ENCODE measurements around the gene LAPTM4A. TPM values are rescaled to one million over a fixed set of nuclear protein-coding genes. Genes with fewer than 3 reads are reported as not detected.

LAPTM4A gene
- total RNA-seq, 1 experiment from 2014 or later = 125 TPM

- DNase-seq = no peak
- intact Hi-C loops (cut with micrococcal nuclease; ENCODE audit: unreplicated experiment) = loop anchor here (10.0 kb wide), 1 partner anchor 257 kb away; no protein-coding TSS in a partner anchor
- ChIA-PET POLR2A (ENCODE audit: unreplicated experiment) (no interaction called here), CTCF (interaction anchor here (0.8 kb wide), 1 partner anchor 23 kb away, joined by 3 read pairs; no protein-coding TSS in a partner anchor)
- Histone ChIP-seq H3F3A (ENCODE audit: insufficient read depth, low read depth) (peaks cover 35% of the 10 kb centered on the region), H4K20me1 (ENCODE audit: insufficient read depth) (peaks cover 12% of the 10 kb centered on the region; the same call in 1 of the 2 replicates), H3K9me2 (ENCODE audit: insufficient read depth) (no peaks in the 10 kb centered on the region), H3K27me3 (ENCODE audit: insufficient read depth, low read depth) (no peaks in the 10 kb centered on the region), H3K4me3 (no peak overlapping the region), H3K27ac (no peak overlapping the region), H3K9me3 (ENCODE audit: insufficient read depth, low read depth) (no peaks in the 10 kb centered on the region), H3K4me2 (no peak overlapping the region), H2AFZ (no peak overlapping the region), H3K36me3 (ENCODE audit: low read depth) (peaks cover 62% of the 10 kb centered on the region), H3K79me2 (ENCODE audit: low read depth) (peaks cover 50% of the 10 kb centered on the region), H3K4me1 (replicated peaks; ENCODE audit: insufficient read depth) (peaks cover 23% of the 10 kb centered on the region)
- no TSS peak for BruUV-seq (replicated peaks)
- TF ChIP-seq EZH2 (IDR thresholded peaks at IDR 0.05; ENCODE audit: low read depth) = no peak
Observed at GRCh38 chr2:20037660-20038059, 13.8 kb downstream of the LAPTM4A start.

GRCh38 chr2:20035955-20036666 is 15.3 kb downstream of the LAPTM4A start:
- peaks cover 12% of the 10 kb centered on the region; the same call in 1 of the 2 replicates for H4K20me1 ChIP-seq (ENCODE audit: insufficient read depth)
- H3K4me3 ChIP-seq = no peak overlapping the region
- peaks cover 75% of the 10 kb centered on the region for H3K36me3 ChIP-seq (ENCODE audit: low read depth)
- H3K9me3 ChIP-seq (ENCODE audit: insufficient read depth, low read depth) = no peaks in the 10 kb centered on the region
- CTCF ChIA-PET = no interaction called here
- no peaks in the 10 kb centered on the region for H3K27me3 ChIP-seq (ENCODE audit: insufficient read depth, low read depth)
- POLR2A ChIA-PET (ENCODE audit: unreplicated experiment) = interaction anchor here (0.6 kb wide), 1 partner anchor 9 kb away, joined by 3 read pairs; no protein-coding TSS in a partner anchor
- H3F3A ChIP-seq (ENCODE audit: insufficient read depth, low read depth) = peaks cover 22% of the 10 kb centered on the region
- TF ChIP-seq CTCF (conservative IDR thresholded peaks at IDR 0.05) = no peak
- TF ChIP-seq EZH2 (IDR thresholded peaks at IDR 0.05; ENCODE audit: low read depth) = no peak
- no peak for DNase-seq
- peaks cover 11% of the 10 kb centered on the region for H3K4me1 ChIP-seq (replicated peaks; ENCODE audit: insufficient read depth)
- peaks cover 34% of the 10 kb centered on the region for H3K79me2 ChIP-seq (ENCODE audit: low read depth)
- no peak overlapping the region for H2AFZ ChIP-seq
- no TSS peak for BruUV-seq (replicated peaks)
- H3K9me2 ChIP-seq (ENCODE audit: insufficient read depth) = no peaks in the 10 kb centered on the region
- no peak overlapping the region for H3K4me2 ChIP-seq
- intact Hi-C loops (cut with micrococcal nuclease; ENCODE audit: unreplicated experiment) = loop anchor here (10.0 kb wide), 1 partner anchor 259 kb away; no protein-coding TSS in a partner anchor
- no peak overlapping the region for H3K27ac ChIP-seq

- Histone ChIP-seq H3K27me3 (ENCODE audit: insufficient read depth, low read depth) (no peaks in the 10 kb centered on the region), H3K27ac (no peak overlapping the region), H3K36me3 (ENCODE audit: low read depth) (peaks cover 78% of the 10 kb centered on the region), H4K20me1 (ENCODE audit: insufficient read depth) (0 out of 2 replicates have a peak, but pooled peaks cover 4% of the 10 kb centered on the region), H3K4me2 (no peak overlapping the region), H3K4me3 (no peak overlapping the region), H3K4me1 (replicated peaks; ENCODE audit: insufficient read depth) (no peaks in the 10 kb centered on the region), H2AFZ (no peak overlapping the region), H3K79me2 (ENCODE audit: low read depth) (peaks cover 26% of the 10 kb centered on the region), H3K9me3 (ENCODE audit: insufficient read depth, low read depth) (no peaks in the 10 kb centered on the region), H3K9me2 (ENCODE audit: insufficient read depth) (no peaks in the 10 kb centered on the region), H3F3A (ENCODE audit: insufficient read depth, low read depth) (peaks cover 12% of the 10 kb centered on the region; the same call in 1 of the 2 replicates)
- BruUV-seq (replicated peaks) = no TSS peak
- intact Hi-C loops (cut with micrococcal nuclease; ENCODE audit: unreplicated experiment) = loop anchor here (10.0 kb wide), 1 partner anchor 260 kb away; no protein-coding TSS in a partner anchor
- CTCF ChIA-PET = no interaction called here
- no peak for DNase-seq
- POLR2A ChIA-PET (ENCODE audit: unreplicated experiment) = no interaction called here
- TF ChIP-seq CTCF (conservative IDR thresholded peaks at IDR 0.05) = no peak
- no peak for TF ChIP-seq EZH2 (IDR thresholded peaks at IDR 0.05; ENCODE audit: low read depth)
Observed at GRCh38 chr2:20034821-20035220, 16.6 kb downstream of the LAPTM4A start.

Data from PC-9 (cell line).